ENCODE data around the gene CREB3L4. TPM values are rescaled to one million over a fixed set of nuclear protein-coding genes. Genes with fewer than 3 reads are reported as not detected.

Gene CREB3L4
- total and polyA plus RNA-seq, 7 donors, result 3.7 to 12.6 (median 5.3) TPM

GRCh38 chr1:153990468-153991150, 22.9 kb downstream of the CREB3L4 start, which contains the start of gene RPS27:
Gene RPS27, plus strand, starts transcription at chr1:153990762. Its CDS starts 35 bp downstream, at chr1:153990797.
- no peak for TF ChIP-seq CTCF (IDR thresholded peaks at IDR 0.05)
- peaks cover 10 to 45% of the 10 kb centered on the region in 2 donors for H3K36me3 ChIP-seq (ENCODE audit: insufficient read depth in 1 of 2, low read depth in 1 of 2)
- H3K4me3 ChIP-seq, result peak within 1 kb of the TSS; percentile 93
- 0 to 1% (median 0%) methylated on average over 36 of the region's 36 CpGs for WGBS, 3 donors
- peaks cover 25% of the 10 kb centered on the region for H3K4me1 ChIP-seq
- H3K9me3 ChIP-seq, result no peaks in the 10 kb centered on the region
- H3K27me3 ChIP-seq (ENCODE audit: insufficient read depth in 3 of 3, low read length in 2 of 3), result no peaks in the 10 kb centered on the region
- DNase-seq (peak; percentile 86 to 93), ATAC-seq (peak; percentile 82 to 85 (median 84))
- peak within 1 kb of the TSS; percentile 98 for H3K27ac ChIP-seq
- intact Hi-C loops (cut with DNase I), result loop anchor here in 1 of 2 donors (10.0 kb wide), 1 partner anchor 284 kb away; the partner anchor contains the start of gene HAX1

- no peaks in the 10 kb centered on the region for H3K9me3 ChIP-seq
- peaks cover 25% of the 10 kb centered on the region for H3K4me1 ChIP-seq
- TF ChIP-seq CTCF (IDR thresholded peaks at IDR 0.05), result no peak
- DNase-seq, result no peak
- intact Hi-C loops (cut with DNase I), result loop anchor here in 1 of 2 donors (10.0 kb wide), 1 partner anchor 284 kb away; the partner anchor contains the start of gene HAX1
- no peaks in the 10 kb centered on the region for H3K27me3 ChIP-seq (ENCODE audit: insufficient read depth in 3 of 3, low read length in 2 of 3)
- no peak for ATAC-seq
- H3K4me3 ChIP-seq, result peak overlapping the region; percentile 93
- WGBS, 3 donors, result 8% methylated on average over 9 of the region's 9 CpGs
- H3K27ac ChIP-seq, result peak overlapping the region; percentile 98
- peaks cover 10 to 47% of the 10 kb centered on the region in 2 donors for H3K36me3 ChIP-seq (ENCODE audit: insufficient read depth in 1 of 2, low read depth in 1 of 2)
These were observed 23.5 kb downstream of the CREB3L4 start for GRCh38 chr1:153991151-153991630.

- WGBS, 3 donors, result 95 to 100% (median 99%) methylated on average over 2 of the region's 2 CpGs
- Histone ChIP-seq H3K27ac (peak overlapping the region; percentile 98), H3K36me3 (ENCODE audit: insufficient read depth in 1 of 2, low read depth in 1 of 2) (peaks cover 10 to 47% of the 10 kb centered on the region in 2 donors), H3K27me3 (ENCODE audit: insufficient read depth in 3 of 3, low read length in 2 of 3) (no peaks in the 10 kb centered on the region), H3K9me3 (no peaks in the 10 kb centered on the region), H3K4me1 (peaks cover 25% of the 10 kb centered on the region), H3K4me3 (peak overlapping the region; percentile 93)
- no peak for ATAC-seq
- intact Hi-C loops (cut with DNase I), result loop anchor here in 1 of 2 donors (10.0 kb wide), 1 partner anchor 283 kb away; the partner anchor contains the start of gene HAX1
- no peak for TF ChIP-seq CTCF (IDR thresholded peaks at IDR 0.05)
- no peak for DNase-seq
These were observed 24.1 kb downstream of the CREB3L4 start for GRCh38 chr1:153991806-153992205.

GRCh38 chr1:153995202-153995601, 27.5 kb downstream of the CREB3L4 start:
- Histone ChIP-seq H3K9me3 (no peaks in the 10 kb centered on the region), H3K36me3 (ENCODE audit: insufficient read depth in 1 of 2, low read depth in 1 of 2) (peaks cover 10 to 47% of the 10 kb centered on the region in 2 donors), H3K27ac (no peak overlapping the region), H3K27me3 (ENCODE audit: insufficient read depth in 3 of 3, low read length in 2 of 3) (no peaks in the 10 kb centered on the region), H3K4me3 (no peak overlapping the region), H3K4me1 (peaks cover 25% of the 10 kb centered on the region)
- ATAC-seq (no peak), DNase-seq (no peak)
- intact Hi-C loops (cut with DNase I), result loop anchor here in 1 of 2 donors (10.0 kb wide), 1 partner anchor 280 kb away; the partner anchor contains the start of gene HAX1
- no peak for TF ChIP-seq CTCF (IDR thresholded peaks at IDR 0.05)
- 70 to 82% (median 75%) methylated on average over 3 of the region's 3 CpGs for WGBS, 3 donors

Data from psoas muscle (tissue), 8 donors.